ENCODE results near the gene CPZ.

GRCh38 chr4:8653326-8654000 lies 60.9 kb downstream of the CPZ start:
- TF ChIP-seq CTCF (IDR thresholded peaks at IDR 0.05), result no peak
- no peak for TF ChIP-seq POLR2A (IDR thresholded peaks at IDR 0.05)

Data from heart left ventricle (tissue), 13 donors.